EH (cell line): Measurements from ENCODE around the gene ALPL.
A peak's percentile ranks its signal among the peaks of the same experiment; 100 is the strongest.

Source experiments
- DNase-seq: peaks from one replicate; pipeline ENCODE4 v3.0.0-alpha.2; 2015; ENCODE audit warnings: low read depth

Gene ALPL

DNA sequence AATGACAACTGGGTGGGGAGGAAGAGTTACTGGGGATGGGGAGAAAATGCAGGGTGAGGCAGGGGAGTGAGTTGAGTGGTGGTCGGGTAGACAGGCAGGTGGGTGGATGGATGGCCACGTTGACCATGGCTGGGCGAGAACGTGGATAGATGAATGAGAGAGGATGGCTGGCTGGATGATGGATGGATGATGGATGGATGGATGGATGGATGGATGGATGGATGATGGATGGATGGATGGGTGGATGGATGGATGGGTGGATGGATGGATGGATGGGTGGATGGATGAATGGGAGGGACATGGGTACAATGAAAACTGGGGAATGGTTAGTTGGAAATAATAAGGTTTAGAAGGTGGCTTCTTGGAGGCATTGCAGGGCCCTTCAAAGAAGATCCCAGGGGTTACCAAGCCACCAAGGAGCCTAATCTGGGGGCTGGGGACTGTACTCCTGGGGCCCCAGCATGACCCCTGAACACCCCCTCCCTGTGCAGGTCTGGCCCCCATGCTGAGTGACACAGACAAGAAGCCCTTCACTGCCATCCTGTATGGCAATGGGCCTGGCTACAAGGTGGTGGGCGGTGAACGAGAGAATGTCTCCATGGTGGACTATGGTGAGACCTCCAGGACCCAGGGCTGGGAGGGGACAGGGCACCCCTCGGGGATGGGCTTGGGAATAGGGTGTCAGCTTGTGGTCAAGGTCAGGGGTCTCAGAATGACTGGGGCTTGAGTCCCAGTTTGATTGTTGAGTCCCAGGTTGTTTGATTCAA is 67.0 kb downstream of the ALPL start:
- DNase-seq, result no peak

DNA sequence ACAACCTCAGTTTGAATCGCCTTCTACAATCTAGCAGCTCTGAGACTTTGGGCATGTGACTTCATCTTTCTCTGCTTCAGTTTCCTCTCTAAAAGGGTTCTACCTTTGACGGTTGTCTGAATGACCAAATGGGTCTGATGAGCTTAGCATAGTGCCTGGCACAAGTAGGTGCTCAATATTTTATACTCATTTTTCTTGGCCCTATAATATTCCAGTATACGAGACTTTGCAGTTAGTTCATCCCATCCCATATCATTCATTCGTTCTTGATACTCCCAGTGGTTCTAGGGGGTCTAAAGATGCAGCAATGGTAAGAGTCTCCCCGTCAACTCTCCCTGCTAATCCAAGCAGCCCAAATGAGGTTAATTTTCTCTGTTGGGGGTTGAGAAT is 67.6 kb downstream of the ALPL start:
- DNase-seq, result no peak

DNA sequence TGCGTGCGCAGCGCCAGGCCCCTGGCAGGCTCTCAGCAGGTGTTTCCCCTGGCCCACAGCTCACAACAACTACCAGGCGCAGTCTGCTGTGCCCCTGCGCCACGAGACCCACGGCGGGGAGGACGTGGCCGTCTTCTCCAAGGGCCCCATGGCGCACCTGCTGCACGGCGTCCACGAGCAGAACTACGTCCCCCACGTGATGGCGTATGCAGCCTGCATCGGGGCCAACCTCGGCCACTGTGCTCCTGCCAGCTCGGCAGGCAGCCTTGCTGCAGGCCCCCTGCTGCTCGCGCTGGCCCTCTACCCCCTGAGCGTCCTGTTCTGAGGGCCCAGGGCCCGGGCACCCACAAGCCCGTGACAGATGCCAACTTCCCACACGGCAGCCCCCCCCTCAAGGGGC is 68.1 kb downstream of the ALPL start:
- DNase-seq, result no peak

DNA sequence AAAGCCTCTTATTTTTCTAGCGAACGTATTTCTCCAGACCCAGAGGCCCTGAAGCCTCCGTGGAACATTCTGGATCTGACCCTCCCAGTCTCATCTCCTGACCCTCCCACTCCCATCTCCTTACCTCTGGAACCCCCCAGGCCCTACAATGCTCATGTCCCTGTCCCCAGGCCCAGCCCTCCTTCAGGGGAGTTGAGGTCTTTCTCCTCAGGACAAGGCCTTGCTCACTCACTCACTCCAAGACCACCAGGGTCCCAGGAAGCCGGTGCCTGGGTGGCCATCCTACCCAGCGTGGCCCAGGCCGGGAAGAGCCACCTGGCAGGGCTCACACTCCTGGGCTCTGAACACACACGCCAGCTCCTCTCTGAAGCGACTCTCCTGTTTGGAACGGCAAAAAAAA is 68.7 kb downstream of the ALPL start:
- DNase-seq, result no peak

DNA sequence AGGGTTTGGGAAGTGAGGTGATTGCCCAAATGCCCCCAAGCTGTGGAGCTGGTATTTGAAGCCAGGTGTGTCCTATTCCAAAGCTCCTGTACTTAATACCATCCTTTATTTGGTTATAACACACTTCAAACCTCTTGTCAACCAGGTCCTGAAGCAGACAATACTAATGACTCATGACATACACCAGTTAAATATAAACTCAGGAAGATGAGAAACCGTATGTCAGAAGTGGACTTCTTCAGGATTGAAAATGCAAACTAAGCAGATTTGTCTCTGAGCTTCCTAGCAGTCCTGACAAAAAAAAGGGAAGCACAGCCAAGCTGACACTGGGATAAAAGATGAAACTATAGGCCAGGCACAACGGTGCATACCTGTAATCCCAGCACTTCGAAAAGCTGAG is 70.6 kb downstream of the ALPL start:
- DNase-seq, result peak; percentile 17

DNA sequence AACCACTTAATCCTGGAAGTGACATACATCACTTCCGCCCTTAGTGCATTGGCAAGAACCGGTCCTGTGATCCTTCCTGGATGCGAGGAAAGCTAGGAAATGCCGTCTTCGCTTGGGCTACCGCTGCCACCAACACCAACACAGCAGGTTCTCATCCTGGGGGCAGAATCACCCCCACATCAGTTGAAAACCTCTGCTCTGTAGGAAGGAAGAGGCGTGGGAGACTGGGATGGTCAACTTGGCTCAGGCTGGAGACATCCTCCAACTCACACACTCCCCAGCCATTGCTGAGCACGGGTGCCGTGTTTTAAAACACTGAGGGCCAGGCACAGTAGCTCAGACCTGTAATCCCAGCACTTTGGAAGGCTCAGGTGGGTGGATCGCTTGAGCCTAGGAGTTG is 74.9 kb downstream of the ALPL start:
- DNase-seq, result no peak

DNA sequence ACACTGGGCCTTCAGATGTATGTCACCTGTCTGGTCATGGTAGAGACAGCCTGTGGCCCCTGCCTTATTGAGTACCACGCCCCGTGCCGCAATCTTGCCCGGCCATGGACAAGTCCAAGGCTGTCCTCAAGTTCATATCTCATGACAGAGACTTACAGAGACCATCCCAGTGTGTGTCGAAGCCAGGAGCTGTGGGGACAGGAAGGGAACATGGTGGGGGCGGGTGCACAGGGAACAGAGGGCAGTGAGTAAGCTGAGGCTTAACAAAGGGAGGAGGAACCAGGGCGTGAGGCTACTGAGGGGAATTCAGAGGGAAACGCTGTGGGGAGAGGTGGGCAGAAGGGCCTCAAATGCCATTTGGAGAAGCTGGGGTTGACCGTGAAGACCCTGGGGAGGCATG is 75.8 kb downstream of the ALPL start:
- DNase-seq, result peak; percentile 14

DNA sequence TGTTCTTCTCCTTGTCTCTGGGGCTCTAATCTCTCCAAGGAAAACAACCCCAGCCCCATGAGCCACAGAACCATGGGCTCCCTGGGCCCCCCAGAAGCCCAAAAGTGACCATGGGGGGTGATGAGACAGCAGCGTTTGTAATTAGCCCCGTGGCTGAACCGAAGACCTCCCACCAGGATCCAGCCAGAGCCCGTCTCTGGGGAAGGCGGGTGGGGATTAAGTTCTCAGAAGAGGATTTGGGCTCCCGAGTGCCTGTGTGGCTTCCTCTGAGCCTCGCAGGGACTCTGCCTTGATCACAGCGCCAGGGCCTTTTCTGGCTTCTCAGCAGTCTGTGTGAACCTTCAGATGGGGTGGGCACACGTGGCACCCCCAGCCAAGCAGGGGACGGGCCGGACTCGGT is 77.0 kb downstream of the ALPL start:
- DNase-seq, result no peak

DNA sequence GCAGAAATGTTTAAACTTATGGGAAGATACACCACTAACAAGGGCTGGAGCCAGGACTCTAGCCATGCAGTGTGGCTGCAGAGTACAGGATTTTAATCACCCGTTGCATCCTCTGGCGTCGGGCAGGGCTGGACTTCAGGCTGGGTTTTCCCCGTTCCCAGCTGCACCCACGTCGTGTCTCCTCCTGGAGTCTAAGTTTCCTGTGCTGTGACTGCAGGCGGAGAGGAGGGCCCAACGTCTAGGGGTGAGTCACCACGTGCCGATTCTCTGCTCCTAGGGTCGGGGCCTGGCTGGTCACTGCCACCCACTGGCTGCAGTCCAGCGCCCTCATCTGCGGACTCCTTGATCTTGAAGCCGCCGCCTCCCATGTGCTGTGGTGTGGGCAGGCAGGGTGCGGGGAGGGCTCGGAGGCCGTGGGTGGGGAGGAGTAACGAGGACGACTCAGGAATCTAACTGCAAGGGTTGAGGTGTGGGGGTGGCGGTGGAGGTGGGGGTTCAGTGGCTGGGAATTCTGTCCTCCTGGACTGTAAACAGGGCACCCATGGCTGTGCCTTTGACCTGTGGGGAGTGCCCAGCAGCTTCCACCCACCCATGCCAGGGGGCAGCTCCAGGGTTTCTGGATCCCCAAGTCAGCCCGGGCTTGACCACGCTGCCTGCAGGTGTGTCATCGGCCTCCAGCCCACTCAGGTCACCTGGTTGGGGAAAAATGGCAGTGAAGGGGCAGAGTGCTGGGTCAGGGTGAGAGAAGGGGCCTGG is 77.8 kb downstream of the ALPL start:
- DNase-seq, result peak; percentile 94

DNA sequence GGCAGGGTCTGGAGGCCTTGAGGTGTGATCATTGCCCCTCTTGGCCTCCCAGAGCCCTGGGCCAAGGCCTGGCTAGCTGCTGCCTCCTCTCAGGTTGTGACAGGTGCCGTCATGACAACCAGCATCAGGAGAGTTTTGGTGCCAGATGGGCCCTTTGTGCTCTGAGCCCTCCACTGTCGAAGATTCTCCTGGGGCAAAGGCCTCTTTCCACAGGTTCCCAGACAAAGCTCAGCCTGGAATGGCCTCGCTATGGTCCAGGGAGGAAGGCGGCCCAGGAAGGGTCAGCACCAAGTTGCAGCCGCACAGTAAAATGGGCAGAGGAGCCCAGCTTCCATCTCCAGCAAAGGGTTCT is 78.4 kb downstream of the ALPL start:
- DNase-seq, result no peak

DNA sequence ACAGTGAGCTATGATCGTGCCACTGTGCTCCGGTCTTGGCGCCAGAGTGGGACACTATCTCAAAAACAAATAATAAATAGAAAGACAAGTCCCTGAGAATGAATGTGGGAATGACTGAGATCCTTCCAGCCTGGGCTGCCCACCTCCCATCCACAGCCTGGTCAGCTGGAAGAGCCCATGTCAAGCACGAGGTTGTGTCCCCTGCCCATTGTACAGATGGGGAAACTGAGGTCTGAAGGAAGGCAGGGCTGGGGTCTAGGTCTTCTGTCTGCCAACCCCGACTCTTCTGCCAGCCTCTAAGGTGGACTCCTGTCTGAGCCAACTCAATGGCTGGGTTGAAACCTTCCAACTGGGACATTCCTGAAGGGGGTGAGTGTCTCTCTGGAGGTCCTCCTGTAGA is 80.4 kb downstream of the ALPL start:
- no peak for DNase-seq

DNA sequence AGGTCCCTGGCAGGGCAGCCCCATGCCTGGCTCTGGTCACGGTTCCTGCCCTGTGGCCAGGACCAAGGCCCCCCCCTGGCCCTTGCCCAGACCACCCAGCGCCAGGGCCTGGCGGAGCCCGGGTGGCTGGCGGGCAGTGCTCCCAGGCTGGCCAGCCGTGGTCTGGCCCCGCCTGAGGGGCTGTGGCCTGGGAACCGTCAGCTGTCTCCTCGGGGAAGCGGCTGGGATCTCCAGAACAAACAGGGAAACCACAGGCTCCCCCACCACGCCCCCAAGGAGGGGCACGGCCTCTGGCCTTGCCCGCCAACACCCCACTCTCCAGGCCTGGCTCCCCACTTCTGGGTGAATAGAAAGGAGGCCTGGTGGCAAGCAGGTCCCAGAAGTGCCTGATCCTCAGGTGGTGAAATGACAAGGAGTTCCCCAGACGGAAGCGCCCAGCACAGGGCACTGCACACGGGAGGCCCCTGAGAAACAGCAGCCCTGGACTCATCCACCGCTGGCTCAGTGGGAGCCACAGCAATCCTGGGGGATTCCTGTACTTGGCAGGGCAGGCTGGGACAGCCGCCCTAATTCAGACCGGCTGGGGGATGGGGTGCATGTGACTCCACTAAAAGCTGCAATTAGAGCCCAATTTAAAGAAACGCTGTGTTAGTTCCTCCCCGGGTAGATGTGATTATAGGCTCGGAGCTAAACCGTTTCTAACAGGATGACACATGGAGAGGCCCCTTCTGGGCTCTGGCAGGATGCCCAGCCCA is 81.1 kb downstream of the ALPL start:
- DNase-seq, result no peak

DNA sequence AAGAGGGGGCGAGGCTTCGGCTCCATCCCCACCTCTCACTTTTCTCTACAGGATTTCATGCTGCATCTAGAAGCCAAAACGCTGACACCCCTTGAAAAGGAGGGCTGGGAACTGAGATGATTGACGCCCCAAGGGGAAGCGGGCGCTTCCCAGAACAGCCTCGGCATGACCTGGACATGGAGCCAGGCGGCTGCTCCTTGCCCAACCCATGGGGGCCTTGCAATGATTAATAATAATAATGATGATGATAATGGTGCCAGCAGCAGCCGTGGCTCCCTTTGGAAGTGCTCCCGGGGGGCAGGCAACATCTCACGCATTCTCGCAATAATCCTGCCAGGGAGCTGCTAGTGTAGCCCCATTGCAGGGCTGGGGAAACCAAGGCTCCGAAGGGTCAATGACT is 81.7 kb downstream of the ALPL start:
- no peak for DNase-seq

DNA sequence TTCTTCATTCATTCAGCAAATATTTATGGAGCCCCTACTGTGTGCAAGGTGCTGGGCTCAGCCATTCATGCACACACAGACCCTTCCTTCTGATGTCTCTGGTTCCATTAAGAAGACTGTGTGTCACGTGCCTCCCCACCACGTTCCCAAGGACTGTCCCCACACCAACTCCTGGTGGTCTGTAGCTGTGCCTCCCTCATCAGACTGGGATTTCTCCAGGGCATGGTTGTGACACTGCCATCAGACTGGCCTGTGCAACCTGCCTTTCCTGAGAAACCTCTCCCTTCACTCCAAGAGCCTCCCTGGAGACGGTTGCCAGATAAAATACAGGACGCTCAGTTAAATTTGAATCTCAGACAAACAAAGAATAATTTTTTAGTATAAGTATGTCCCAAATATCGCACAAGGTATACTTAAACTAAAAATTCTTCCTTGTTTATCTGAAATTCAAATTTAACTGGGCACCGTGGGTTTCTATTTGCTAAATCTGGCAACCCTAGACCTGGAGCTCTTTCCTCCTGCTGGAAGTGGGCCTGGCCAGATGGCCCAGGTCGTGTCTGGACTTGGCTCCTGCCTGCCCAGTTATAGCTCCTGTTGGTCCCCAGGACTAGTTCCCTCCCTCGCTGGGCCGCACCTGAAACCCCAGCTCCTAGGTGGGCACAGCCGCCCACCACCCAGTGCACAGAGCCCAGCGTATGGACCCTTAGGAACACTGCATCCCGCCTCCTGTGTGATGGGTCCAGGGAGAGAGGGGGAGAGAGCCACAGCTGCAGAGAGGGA is 83.1 kb downstream of the ALPL start:
- DNase-seq, result no peak

DNA sequence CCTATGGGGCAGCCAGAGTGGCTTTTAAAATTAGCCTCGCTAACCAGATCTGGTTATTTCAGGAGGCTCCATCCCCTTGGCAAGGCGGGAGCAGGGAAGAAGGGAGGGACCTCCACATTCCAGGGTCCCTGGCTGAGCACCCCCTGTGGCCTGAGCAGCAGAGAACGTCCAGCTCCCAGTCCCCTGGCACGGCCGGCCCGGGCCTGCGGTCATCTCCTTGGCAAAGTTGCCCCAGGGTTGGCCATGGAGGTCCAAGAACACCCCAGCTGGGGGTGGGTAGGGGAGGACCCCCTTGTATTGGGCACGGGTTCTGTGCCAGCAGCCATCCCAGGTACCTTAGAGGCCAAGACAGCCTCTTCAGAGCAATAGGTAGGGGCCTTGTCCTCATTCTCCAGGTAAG is 84.0 kb downstream of the ALPL start:
- DNase-seq, result no peak

DNA sequence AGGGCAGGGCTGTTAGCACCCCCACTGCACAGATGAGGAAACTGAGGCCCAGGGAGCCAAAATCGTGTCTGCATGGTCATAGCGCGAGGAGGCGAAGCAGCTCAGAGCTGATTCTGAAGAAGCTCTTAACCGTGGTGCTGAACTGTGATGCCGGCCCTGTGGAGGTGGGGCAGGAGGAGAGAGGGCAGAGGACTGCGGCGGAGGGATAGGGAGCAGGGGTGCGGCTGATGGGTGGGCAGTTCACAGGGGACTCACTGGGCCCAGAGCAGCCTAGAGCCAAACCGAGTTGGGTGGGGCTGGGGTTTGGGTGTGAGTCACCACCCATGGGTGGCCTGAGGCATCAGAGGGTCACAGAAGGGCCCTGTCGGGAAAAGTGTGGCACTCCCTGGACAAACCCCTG is 85.3 kb downstream of the ALPL start:
- DNase-seq, result peak; percentile 44

DNA sequence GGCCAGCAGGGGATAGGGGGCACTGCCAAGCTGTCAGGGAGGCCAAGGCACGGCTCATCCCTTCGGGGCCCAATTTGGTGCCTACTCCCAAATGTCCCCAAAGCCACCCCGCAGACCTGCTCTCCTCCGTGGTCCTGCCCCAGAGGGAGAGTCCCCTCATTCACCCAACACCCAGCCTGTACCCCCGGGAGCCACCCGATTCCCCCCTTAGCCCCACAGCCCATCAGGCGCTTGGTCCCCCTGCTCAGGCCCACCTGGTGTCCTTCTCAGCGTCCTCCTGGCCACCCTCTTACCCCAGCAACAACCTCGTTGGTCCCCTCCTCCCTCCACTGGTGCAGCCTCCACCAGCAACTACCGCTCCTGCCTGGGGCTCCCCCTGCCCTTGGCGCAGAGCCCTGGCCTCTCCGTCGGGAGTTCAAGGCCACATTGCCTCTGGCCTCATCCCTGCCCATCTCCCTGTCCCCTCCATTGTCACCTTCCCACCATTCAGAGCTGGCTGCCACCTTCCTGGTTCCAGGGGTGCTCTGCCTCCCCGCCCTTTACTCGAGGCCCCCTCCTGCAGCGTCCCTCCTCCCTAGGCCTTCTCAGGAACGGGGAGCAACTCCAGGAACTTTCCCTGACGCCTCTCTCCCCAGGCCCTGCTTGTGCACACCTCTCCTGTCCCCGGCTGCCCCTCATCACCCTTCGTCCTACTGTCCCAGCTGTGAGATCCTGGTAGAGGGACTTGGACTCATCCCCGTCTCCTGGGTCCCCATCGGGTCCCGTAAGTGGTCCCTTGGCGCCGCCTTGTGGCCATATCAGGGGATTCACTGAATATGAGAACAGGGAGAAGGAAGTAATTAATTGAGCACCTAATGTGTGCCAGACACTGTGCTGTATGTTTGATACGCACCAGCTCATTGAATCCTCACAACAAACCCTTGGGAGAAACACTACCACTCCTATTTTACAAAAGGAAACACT is 86.0 kb downstream of the ALPL start:
- peak; percentile 67 for DNase-seq

DNA sequence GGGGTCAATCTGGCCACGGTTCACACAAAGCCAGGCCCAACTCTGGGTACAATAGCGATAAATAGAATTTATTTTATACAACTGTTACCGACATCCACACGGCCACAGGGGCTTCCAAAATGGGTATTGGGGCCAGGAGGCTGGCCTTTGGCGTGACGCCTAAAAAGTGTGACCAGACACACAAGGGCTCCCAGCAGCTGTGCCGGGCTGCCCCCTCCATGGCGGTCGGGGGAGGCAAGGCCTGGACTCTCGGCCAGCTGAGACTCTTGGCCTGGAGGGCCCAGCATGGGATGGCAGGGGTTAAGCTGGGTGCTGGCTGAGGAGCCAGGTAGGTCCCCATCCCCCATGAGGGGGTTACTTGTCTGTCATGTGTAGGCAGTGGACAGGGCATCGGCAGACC is 87.0 kb downstream of the ALPL start:
- no peak for DNase-seq

DNA sequence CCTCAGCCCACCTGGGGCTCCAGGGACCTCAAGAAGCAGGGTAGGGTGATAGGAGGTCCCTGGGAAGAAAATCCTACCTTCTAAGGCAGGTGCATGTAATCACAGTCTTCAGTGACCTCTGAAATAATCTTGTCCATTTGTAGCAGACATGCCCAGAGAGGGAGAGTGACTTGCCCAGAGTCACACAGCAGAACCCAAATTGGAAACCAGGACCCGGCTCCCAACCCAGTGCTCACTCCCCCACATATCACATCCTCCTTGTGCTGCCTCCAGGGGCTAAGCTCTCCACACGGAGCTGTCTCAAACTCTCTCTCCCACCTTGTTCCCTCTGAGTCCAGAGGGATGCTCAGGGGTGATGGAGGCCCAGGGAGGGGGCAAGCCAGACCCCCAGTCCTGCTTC is 87.4 kb downstream of the ALPL start:
- no peak for DNase-seq

DNA sequence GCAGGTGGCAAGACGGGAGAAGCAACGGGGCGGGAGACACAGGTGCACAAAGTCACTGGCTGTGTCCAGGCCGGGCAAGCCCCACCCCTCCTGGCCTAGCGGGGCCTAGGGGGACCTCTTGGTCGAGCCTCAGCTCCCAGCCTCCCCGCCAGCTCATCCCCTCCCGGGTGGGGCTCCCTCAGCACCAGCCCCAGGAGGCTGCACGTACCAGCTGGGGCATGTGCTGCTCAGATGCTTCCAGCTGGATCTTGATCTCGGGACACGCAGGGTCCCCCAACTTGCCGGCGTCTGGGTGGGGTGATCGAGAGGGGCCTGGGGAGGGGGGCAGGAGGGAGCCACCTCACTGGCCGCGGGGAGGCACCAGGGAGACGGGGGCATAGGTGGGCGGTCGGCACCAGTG is 88.5 kb downstream of the ALPL start:
- no peak for DNase-seq

DNA sequence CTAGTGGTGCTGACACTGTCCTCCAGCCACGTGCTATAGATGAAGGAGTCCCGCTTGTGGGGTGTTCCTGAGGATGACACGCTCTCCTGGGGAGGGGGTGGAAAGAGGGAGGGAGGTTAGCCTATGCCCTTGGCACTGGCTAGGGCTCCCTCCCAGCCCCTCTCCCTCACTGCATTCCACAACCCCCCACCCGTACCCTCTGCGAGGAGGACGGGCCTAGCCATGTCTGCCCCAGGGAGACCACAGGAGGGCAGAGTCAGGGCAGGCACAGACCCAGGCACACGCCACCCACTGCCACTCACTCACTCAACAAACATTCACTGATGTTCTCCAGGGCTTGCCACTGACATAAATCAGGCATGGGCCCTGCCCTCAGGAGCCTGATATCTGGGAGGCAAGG is 89.2 kb downstream of the ALPL start:
- no peak for DNase-seq
